ENCODE measurements around the gene LILRB5. TPM values are rescaled to one million over a fixed set of nuclear protein-coding genes. Genes with fewer than 3 reads are reported as not detected.
"Not testable (repeated sequence)": the region's sequence is repeated elsewhere in the genome, so short reads cannot be mapped to it uniquely, and the experiment has no call there.

LILRB5 gene
- total and polyA plus RNA-seq, 4 donors: 2.7 to 48.7 (median 11.7) TPM

DNA sequence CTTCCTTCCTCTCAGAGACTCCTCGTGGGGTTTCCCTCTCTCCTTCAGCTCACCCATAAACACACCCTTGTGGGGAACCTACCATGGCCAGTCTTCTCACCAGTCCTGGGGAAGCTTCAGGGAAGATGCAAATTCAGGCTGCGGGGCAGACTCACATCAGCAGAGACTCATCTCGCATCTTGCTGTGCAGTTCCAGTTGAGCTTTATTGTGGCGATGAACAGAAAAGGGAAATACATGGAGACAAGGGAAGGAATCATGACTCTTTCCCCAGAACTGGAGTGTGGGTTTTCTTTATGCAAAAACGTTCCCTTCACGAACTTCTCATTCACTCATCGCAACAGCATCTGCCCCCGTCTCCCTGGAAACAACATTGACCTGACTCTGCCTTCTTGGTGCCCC, 32.1 kb upstream of the LILRB5 start:
- H3K27me3 ChIP-seq (ENCODE audit: control insufficient read depth in 1 of 2, insufficient read depth in 2 of 2, low read length in 1 of 2); H3K27ac ChIP-seq (ENCODE audit: low read depth in 1 of 2, low read length in 2 of 2); intact Hi-C loops (cut with DNase I); H3K4me1 ChIP-seq (ENCODE audit: control insufficient read depth in 1 of 2, insufficient read depth in 2 of 2, low read length in 2 of 2); DNase-seq; H3K36me3 ChIP-seq (ENCODE audit: control insufficient read depth in 1 of 2, insufficient read depth in 2 of 2, low read length in 1 of 2); H3K9me3 ChIP-seq (ENCODE audit: control insufficient read depth, low read length); H3K4me3 ChIP-seq (ENCODE audit: low read length in 2 of 2); ATAC-seq (ENCODE audit: low FRiP score): not testable (repeated sequence)
- WGBS, 2 donors: 54 to 70% methylated on average over 8 of the region's 8 CpGs

GRCh38 chr19:54287456-54287855, 30.4 kb upstream of the LILRB5 start:
- Histone ChIP-seq H3K27ac (ENCODE audit: low read depth in 1 of 2, low read length in 2 of 2) (no peak overlapping the region), H3K4me1 (ENCODE audit: control insufficient read depth in 1 of 2, insufficient read depth in 2 of 2, low read length in 2 of 2) (no peaks in the 10 kb centered on the region), H3K9me3 (ENCODE audit: control insufficient read depth, low read length) (no peaks in the 10 kb centered on the region), H3K4me3 (ENCODE audit: low read length in 2 of 2) (no peak overlapping the region), H3K36me3 (ENCODE audit: control insufficient read depth in 1 of 2, insufficient read depth in 2 of 2, low read length in 1 of 2) (no peaks in the 10 kb centered on the region), H3K27me3 (ENCODE audit: control insufficient read depth in 1 of 2, insufficient read depth in 2 of 2, low read length in 1 of 2) (no peaks in the 10 kb centered on the region)
- 36 to 41% methylated on average over 4 of the region's 4 CpGs for WGBS, 2 donors
- DNase-seq (no peak), ATAC-seq (ENCODE audit: low FRiP score) (no peak)
- intact Hi-C loops (cut with DNase I): no loop called here

GRCh38 chr19:54286283-54286682, 29.2 kb upstream of the LILRB5 start:
- intact Hi-C loops (cut with DNase I): not testable (repeated sequence)

GRCh38 chr19:54285427-54286056, 28.5 kb upstream of the LILRB5 start:
- H3K9me3 ChIP-seq (ENCODE audit: control insufficient read depth, low read length); H3K36me3 ChIP-seq (ENCODE audit: control insufficient read depth in 1 of 2, insufficient read depth in 2 of 2, low read length in 1 of 2); H3K27me3 ChIP-seq (ENCODE audit: control insufficient read depth in 1 of 2, insufficient read depth in 2 of 2, low read length in 1 of 2); intact Hi-C loops (cut with DNase I); H3K27ac ChIP-seq (ENCODE audit: low read depth in 1 of 2, low read length in 2 of 2); DNase-seq; H3K4me1 ChIP-seq (ENCODE audit: control insufficient read depth in 1 of 2, insufficient read depth in 2 of 2, low read length in 2 of 2); H3K4me3 ChIP-seq (ENCODE audit: low read length in 2 of 2): not testable (repeated sequence)
- 65 to 68% methylated on average over 11 of the region's 12 CpGs for WGBS, 2 donors
- ATAC-seq (ENCODE audit: low FRiP score): peak; percentile 67

More at GRCh38 chr19:54286283-54286682, 29.2 kb upstream of the LILRB5 start:
- ATAC-seq (ENCODE audit: low FRiP score); H3K9me3 ChIP-seq (ENCODE audit: control insufficient read depth, low read length); H3K27ac ChIP-seq (ENCODE audit: low read depth in 1 of 2, low read length in 2 of 2); H3K36me3 ChIP-seq (ENCODE audit: control insufficient read depth in 1 of 2, insufficient read depth in 2 of 2, low read length in 1 of 2); H3K4me1 ChIP-seq (ENCODE audit: control insufficient read depth in 1 of 2, insufficient read depth in 2 of 2, low read length in 2 of 2); DNase-seq; H3K4me3 ChIP-seq (ENCODE audit: low read length in 2 of 2); H3K27me3 ChIP-seq (ENCODE audit: control insufficient read depth in 1 of 2, insufficient read depth in 2 of 2, low read length in 1 of 2): not testable (repeated sequence)
- WGBS, 2 donors: 71 to 83% methylated on average over 7 to 10 of the region's 10 CpGs

- intact Hi-C loops (cut with DNase I): no loop called here
- no peak overlapping the region for H3K27ac ChIP-seq (ENCODE audit: low read depth in 1 of 2, low read length in 2 of 2)
- ATAC-seq (ENCODE audit: low FRiP score): no peak
Measured at GRCh38 chr19:54282686-54283470, 25.8 kb upstream of the LILRB5 start.

DNA sequence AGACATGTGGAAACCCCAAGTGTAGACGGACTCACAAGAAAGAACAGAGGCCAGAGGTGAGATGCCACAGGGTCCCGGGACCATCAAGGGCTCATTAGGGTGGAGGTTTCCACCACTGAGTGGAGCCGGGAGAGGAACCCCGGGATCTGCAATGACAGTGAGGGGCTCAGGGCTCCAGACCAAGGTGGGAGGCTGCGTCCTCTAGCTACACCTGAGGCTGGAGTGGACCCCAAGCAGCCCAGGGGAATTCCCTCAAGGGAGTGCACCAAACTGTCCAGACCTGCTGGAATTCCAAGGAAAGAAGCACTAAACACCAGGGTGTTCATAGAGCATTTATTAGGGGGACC, 24.6 kb upstream of the LILRB5 start:
- H3K4me1 ChIP-seq (ENCODE audit: control insufficient read depth in 1 of 2, insufficient read depth in 2 of 2, low read length in 2 of 2); DNase-seq; H3K9me3 ChIP-seq (ENCODE audit: control insufficient read depth, low read length); H3K36me3 ChIP-seq (ENCODE audit: control insufficient read depth in 1 of 2, insufficient read depth in 2 of 2, low read length in 1 of 2); intact Hi-C loops (cut with DNase I); H3K27ac ChIP-seq (ENCODE audit: low read depth in 1 of 2, low read length in 2 of 2); ATAC-seq (ENCODE audit: low FRiP score); H3K27me3 ChIP-seq (ENCODE audit: control insufficient read depth in 1 of 2, insufficient read depth in 2 of 2, low read length in 1 of 2); H3K4me3 ChIP-seq (ENCODE audit: low read length in 2 of 2): not testable (repeated sequence)
- WGBS, 2 donors: 70 to 80% methylated on average over 5 of the region's 5 CpGs

More at GRCh38 chr19:54282686-54283470, 25.8 kb upstream of the LILRB5 start:
- H3K4me3 ChIP-seq (ENCODE audit: low read length in 2 of 2): no peak overlapping the region
- WGBS, 2 donors: 65 to 66% methylated on average over 9 of the region's 9 CpGs
- H3K27me3 ChIP-seq (ENCODE audit: control insufficient read depth in 1 of 2, insufficient read depth in 2 of 2, low read length in 1 of 2): no peaks in the 10 kb centered on the region
- H3K36me3 ChIP-seq (ENCODE audit: control insufficient read depth in 1 of 2, insufficient read depth in 2 of 2, low read length in 1 of 2): no peaks in the 10 kb centered on the region
- no peaks in the 10 kb centered on the region for H3K4me1 ChIP-seq (ENCODE audit: control insufficient read depth in 1 of 2, insufficient read depth in 2 of 2, low read length in 2 of 2)
- no peak for DNase-seq
- H3K9me3 ChIP-seq (ENCODE audit: control insufficient read depth, low read length): no peaks in the 10 kb centered on the region

DNA sequence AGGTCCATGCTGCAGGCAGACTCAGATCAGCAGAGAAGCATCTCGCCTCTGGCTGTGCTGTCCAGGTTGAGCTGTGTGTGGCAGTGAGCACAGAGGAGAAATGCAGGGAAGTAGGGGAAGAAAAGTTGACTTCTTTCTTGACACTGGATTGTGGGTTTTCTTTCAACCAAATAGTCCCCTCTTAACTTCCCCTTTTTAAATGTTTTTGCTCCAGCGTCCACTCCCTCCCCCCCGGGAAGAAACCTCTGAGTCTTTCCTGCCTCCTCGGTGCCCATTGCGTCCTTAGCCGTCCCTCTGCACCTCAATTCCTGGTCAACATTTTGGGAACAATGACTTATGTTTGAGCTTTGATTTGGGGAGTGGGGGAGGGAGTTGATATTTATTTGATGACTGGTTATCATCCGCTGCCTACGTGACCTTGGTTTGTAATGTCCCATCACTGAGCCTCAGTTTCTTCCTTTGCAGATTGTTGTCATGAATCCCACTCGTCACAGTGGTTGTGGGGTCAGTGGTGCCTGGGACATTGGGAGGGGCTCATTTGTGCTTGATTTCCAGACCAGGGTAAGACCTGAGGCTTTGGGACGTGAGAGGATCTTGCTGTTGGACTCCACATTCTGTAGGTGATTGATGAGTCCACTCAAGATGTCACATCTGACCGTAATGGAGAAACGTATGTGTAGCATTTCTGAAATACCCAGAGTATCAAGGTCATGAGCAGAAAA, 24.1 kb upstream of the LILRB5 start, which contains the start of gene LILRB2:
Gene LILRB2, minus strand, starts transcription at position 104 of the 722 bp plus-strand sequence. CDS start 614 bp downstream, outside the sequence.
- Histone ChIP-seq H3K4me3 (ENCODE audit: low read length in 2 of 2) (no peak within 1 kb of the TSS), H3K27ac (ENCODE audit: low read depth in 1 of 2, low read length in 2 of 2) (no peak within 1 kb of the TSS), H3K27me3 (ENCODE audit: control insufficient read depth in 1 of 2, insufficient read depth in 2 of 2, low read length in 1 of 2) (no peaks in the 10 kb centered on the region), H3K36me3 (ENCODE audit: control insufficient read depth in 1 of 2, insufficient read depth in 2 of 2, low read length in 1 of 2) (no peaks in the 10 kb centered on the region), H3K9me3 (ENCODE audit: control insufficient read depth, low read length) (no peaks in the 10 kb centered on the region), H3K4me1 (ENCODE audit: control insufficient read depth in 1 of 2, insufficient read depth in 2 of 2, low read length in 2 of 2) (no peaks in the 10 kb centered on the region)
- WGBS, 2 donors: 58 to 63% methylated on average over 12 of the region's 12 CpGs
- intact Hi-C loops (cut with DNase I): no loop called here
- no peak for ATAC-seq (ENCODE audit: low FRiP score)
- DNase-seq: no peak

- H3K4me1 ChIP-seq (ENCODE audit: control insufficient read depth in 1 of 2, insufficient read depth in 2 of 2, low read length in 2 of 2); H3K4me3 ChIP-seq (ENCODE audit: low read length in 2 of 2); ATAC-seq (ENCODE audit: low FRiP score); H3K9me3 ChIP-seq (ENCODE audit: control insufficient read depth, low read length); intact Hi-C loops (cut with DNase I); H3K36me3 ChIP-seq (ENCODE audit: control insufficient read depth in 1 of 2, insufficient read depth in 2 of 2, low read length in 1 of 2); H3K27me3 ChIP-seq (ENCODE audit: control insufficient read depth in 1 of 2, insufficient read depth in 2 of 2, low read length in 1 of 2); H3K27ac ChIP-seq (ENCODE audit: low read depth in 1 of 2, low read length in 2 of 2): not testable (repeated sequence)
- DNase-seq: peak in 1 of 2 donors; percentile 72
- whole genome bisulfite sequencing, 2 donors: 59 to 66% methylated on average over 8 to 10 of the region's 10 CpGs
Measured at GRCh38 chr19:54280441-54280840, 23.4 kb upstream of the LILRB5 start.
